SK-N-SH (cell line): ENCODE measurements around the gene HNRNPUL1. TPM values are rescaled to one million over a fixed set of nuclear protein-coding genes. Genes with fewer than 3 reads are reported as not detected.

ENCODE experiments used
- CTCF ChIA-PET: fragments of 300-600, 350-600 bp; formaldehyde crosslinking; extraction: SDS; loops from one replicate; lab custom pipeline; 2021; lab: Yijun Ruan, JAX
- POLR2A ChIA-PET: fragments of 350-600 bp; sonication (Branson Sonifier 250); formaldehyde crosslinking; extraction: SDS; loops from one replicate; lab custom pipeline; 2020; ENCODE audit warnings: antibody characterized with exemption, inconsistent platforms; lab: Yijun Ruan, JAX
- DNase-seq: peaks from one replicate; pipeline ENCODE4 v3.0.0; 2012
- H2AFZ ChIP-seq: fragments of 200-600 bp; sonication (generic); 2 replicates; pipeline ENCODE4 v1.8.1; 2016; ENCODE audit warnings: antibody characterized with exemption, mild to moderate bottlenecking, low read depth
- H3F3A ChIP-seq: fragments of 200-600 bp; sonication (generic); replicated peaks from 2 replicates; pipeline ENCODE3; 2016; ENCODE audit warnings: antibody characterized with exemption, mild to moderate bottlenecking; ENCODE audit not compliant: insufficient read depth
- H3K27ac ChIP-seq, 2 experiments: fragments of 200-500 bp in 1 of 2; fragments of 200-600 bp in 1 of 2; sonication (Bioruptor generic) in 1 of 2; sonication (generic), shearing (Covaris generic) in 1 of 2; 2 replicates each; pipeline versions ENCODE4 v1.5.1 to v1.6.1; 2014 to 2016; ENCODE audit warnings: low read depth in 2 of 2, inconsistent platforms in 1 of 2, low read length in 1 of 2, mild to moderate bottlenecking in 1 of 2, mixed read lengths in 1 of 2
- H3K27me3 ChIP-seq: fragments of 200-600 bp; sonication (generic), shearing (Covaris generic); 2 replicates; pipeline ENCODE4 v1.6.1; 2016; ENCODE audit warnings: mixed run types; ENCODE audit not compliant: insufficient read depth
- H3K36me3 ChIP-seq, 2 experiments: fragments of 200-500 bp in 1 of 2; fragments of 200-600 bp in 1 of 2; sonication (Bioruptor generic) in 1 of 2; sonication (generic) in 1 of 2; replicated peaks in 1 of 2; 2 replicates each; pipeline versions ENCODE3 to v1.5.1; 2014 to 2016; ENCODE audit warnings: low read length in 1 of 2, mild to moderate bottlenecking in 1 of 2; ENCODE audit not compliant: insufficient read depth in 2 of 2, control insufficient read depth in 1 of 2
- H3K4me1 ChIP-seq, 2 experiments: fragments of 200-500 bp in 1 of 2; fragments of 200-600 bp in 1 of 2; sonication (Bioruptor generic) in 1 of 2; sonication (generic), shearing (Covaris generic) in 1 of 2; 2 replicates each; pipeline versions ENCODE4 v1.5.1 to v1.6.1; 2014 to 2016; ENCODE audit warnings: low read depth in 1 of 2, low read length in 1 of 2, mixed run types in 1 of 2; ENCODE audit not compliant: insufficient read depth in 2 of 2, control insufficient read depth in 1 of 2
- H3K4me2 ChIP-seq: fragments of 200-600 bp; sonication (generic), shearing (Covaris generic); 2 replicates; pipeline ENCODE4 v1.6.1; 2017; ENCODE audit warnings: mixed run types
- H3K4me3 ChIP-seq, 2 experiments: fragments of 200-500 bp in 1 of 2; fragments of 200-600 bp in 1 of 2; sonication (Bioruptor generic) in 1 of 2; sonication (generic), shearing (Covaris generic) in 1 of 2; 2 replicates each; pipeline versions ENCODE4 v1.5.1 to v1.8.1; 2014 to 2016; ENCODE audit warnings: low read depth in 2 of 2, inconsistent platforms in 1 of 2, low read length in 1 of 2, mild to moderate bottlenecking in 1 of 2, mixed read lengths in 1 of 2, moderate library complexity in 1 of 2
- H3K79me2 ChIP-seq: fragments of 200-600 bp; sonication (generic); 2 replicates; pipeline ENCODE4 v1.8.1; 2017; ENCODE audit warnings: mild to moderate bottlenecking; ENCODE audit not compliant: insufficient read depth
- H3K9ac ChIP-seq: fragments of 200-600 bp; sonication (generic); 2 replicates; pipeline ENCODE4 v1.6.1; 2017; ENCODE audit warnings: mixed run types
- H3K9me2 ChIP-seq: fragments of 200-600 bp; sonication (generic); 2 replicates; pipeline ENCODE4 v1.6.1; 2017; ENCODE audit warnings: mixed run types
- H3K9me3 ChIP-seq: fragments of 200-600 bp; sonication (generic); 2 replicates; pipeline ENCODE4 v1.6.1; 2017; ENCODE audit warnings: mixed run types, mild to moderate bottlenecking, moderate library complexity
- H4K20me1 ChIP-seq: fragments of 200-600 bp; sonication (generic); 2 replicates; pipeline ENCODE4 v1.6.1; 2017; ENCODE audit warnings: mild to moderate bottlenecking, mixed run types; ENCODE audit not compliant: insufficient read depth
- ELF1 ChIP-seq: IDR thresholded peaks from 2 replicates; pipeline ENCODE4 v1.4.0; 2012
- EP300 ChIP-seq, 2 experiments: IDR thresholded peaks; 2 replicates each; pipeline versions ENCODE4 v1.4.0 to v1.6.1; 2012; ENCODE audit warnings: borderline replicate concordance in 1 of 2, low read depth in 1 of 2, low read length in 1 of 2
- FOSL2 ChIP-seq: IDR thresholded peaks from 2 replicates; pipeline ENCODE4 v1.4.0; 2012; ENCODE audit warnings: low read depth, mild to moderate bottlenecking, moderate library complexity, borderline replicate concordance
- GATA2 ChIP-seq: sonication (generic); formaldehyde crosslinking; IDR thresholded peaks from 2 replicates; pipeline ENCODE4 v1.5.0; 2020; ENCODE audit warnings: mild to moderate bottlenecking, missing genetic modification reagents
- JUND ChIP-seq: IDR thresholded peaks from 2 replicates; pipeline ENCODE4 v1.4.0; 2012
- MEF2A ChIP-seq: IDR thresholded peaks from 2 replicates; pipeline ENCODE4 v1.4.0; 2012; ENCODE audit warnings: low read depth, borderline replicate concordance
- MXI1 ChIP-seq: IDR thresholded peaks from 2 replicates; pipeline ENCODE4 v1.6.1; 2012; ENCODE audit warnings: mild to moderate bottlenecking, low read depth, low read length, improper control_type of control experiment
- NFIC ChIP-seq: IDR thresholded peaks from 2 replicates; pipeline ENCODE4 v1.4.0; 2012; ENCODE audit warnings: borderline replicate concordance
- NRF1 ChIP-seq: IDR thresholded peaks from 2 replicates; pipeline ENCODE4 v1.6.1; 2012; ENCODE audit warnings: low read depth, mild to moderate bottlenecking, low read length
- POLR2AphosphoS5 ChIP-seq: IDR thresholded peaks from 2 replicates; pipeline ENCODE4 v1.6.1; 2012; ENCODE audit warnings: low read depth, low read length
- RAD21 ChIP-seq: IDR thresholded peaks from 2 replicates; pipeline ENCODE4 v1.6.1; 2012; ENCODE audit warnings: mild to moderate bottlenecking, low read length
- RCOR1 ChIP-seq: fragments of 150-350 bp; IDR thresholded peaks from 2 replicates; pipeline ENCODE4 v1.6.1; 2017; ENCODE audit warnings: antibody characterized with exemption, low read length
- RFX5 ChIP-seq: IDR thresholded peaks from 2 replicates; pipeline ENCODE4 v1.6.1; 2012; ENCODE audit warnings: mild to moderate bottlenecking, improper control_type of control experiment, low read length
- SMC3 ChIP-seq: IDR thresholded peaks from 2 replicates; pipeline ENCODE4 v1.6.1; 2012; ENCODE audit warnings: low read depth, low read length, improper control_type of control experiment
- YY1 ChIP-seq: IDR thresholded peaks from 2 replicates; pipeline ENCODE4 v1.4.0; 2012; ENCODE audit warnings: low read depth, mild to moderate bottlenecking
- WGBS: methylation state at CpG from one replicate; pipeline ENCODE4 v1.1.6; 2017; ENCODE audit warnings: low lambda C conversion rate; 5-methylcytosine and 5-hydroxymethylcytosine counted together
- polyA plus RNA-seq, 3 experiments: library from polyadenylated mRNA; depleted of rRNA; stranded (reverse); fragments of >200 nt; gene quantifications; 2 replicates each; pipeline ENCODE4 v1.2.3, GENCODE V29; 2012
- TF ChIP-seq, protein P1 (sequence below): fragments of 200-600 bp; sonication (generic); IDR thresholded peaks from 2 replicates; pipeline ENCODE4 v1.6.1; 2017; ENCODE audit warnings: antibody characterized with exemption, mild to moderate bottlenecking, moderate library complexity
- TF ChIP-seq, protein P2 (sequence below): IDR thresholded peaks from 2 replicates; pipeline ENCODE4 v1.4.0; 2012; ENCODE audit warnings: low read depth, borderline replicate concordance
- TF ChIP-seq, protein P3 (sequence below): fragments of 150-350 bp; IDR thresholded peaks from 2 replicates; pipeline ENCODE4 v1.6.1; 2017; ENCODE audit warnings: antibody characterized with exemption, low read length, low read depth, borderline replicate concordance
- TF ChIP-seq, protein P4 (sequence below): IDR thresholded peaks from 2 replicates; pipeline ENCODE4 v1.6.1; 2012; ENCODE audit warnings: mild to moderate bottlenecking, low read depth, low read length, moderate library complexity
- TF ChIP-seq, protein P5 (sequence below): IDR thresholded peaks from 2 replicates; pipeline ENCODE4 v1.4.0; 2012; ENCODE audit warnings: low read depth, borderline replicate concordance

HNRNPUL1 gene
- polyA plus RNA-seq, 1 of the 3 experiments (the other 2 are of a cell fraction), result 41.5 TPM

DNA sequence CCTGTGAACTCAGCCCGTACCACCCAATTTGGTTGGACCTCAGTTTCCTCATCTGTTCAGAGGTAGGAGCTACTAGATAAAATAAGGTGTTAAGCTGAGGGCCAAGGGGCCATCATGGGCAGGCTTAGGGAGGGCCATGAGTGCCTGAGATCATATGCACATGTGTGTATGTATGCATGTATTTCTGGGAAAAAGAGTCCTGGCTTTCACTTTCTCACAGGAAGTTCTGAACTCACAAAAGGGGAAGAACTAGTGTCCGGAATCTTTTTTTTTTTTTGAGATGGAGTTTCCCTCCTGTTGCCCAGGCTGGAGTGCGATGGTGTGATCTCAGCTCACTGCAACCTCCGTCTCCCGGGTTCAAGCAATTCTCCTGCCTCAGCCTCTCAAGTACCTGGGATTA, 70.6 kb downstream of the HNRNPUL1 start:
- H3K79me2 ChIP-seq, result peaks cover 93% of the 10 kb centered on the region

DNA sequence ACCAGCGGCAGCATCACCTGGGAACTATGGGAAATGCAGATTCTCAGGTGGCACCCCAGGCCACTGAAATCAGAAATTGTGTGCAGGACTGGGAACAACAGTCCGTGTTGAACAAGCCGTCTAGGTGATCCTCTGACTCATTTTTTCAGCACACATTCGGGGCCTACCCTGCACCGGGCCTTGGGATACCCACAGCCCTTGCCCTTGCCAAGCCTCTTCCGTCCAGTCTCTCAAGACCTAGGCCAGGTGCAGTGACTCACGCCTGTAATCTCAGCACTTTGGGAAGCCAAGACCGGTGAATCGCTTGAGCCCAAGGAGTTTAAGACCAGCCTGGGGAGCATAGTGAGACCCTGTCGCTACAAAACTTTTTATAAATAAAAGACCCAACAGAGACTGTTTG, 71.3 kb downstream of the HNRNPUL1 start:
- peaks cover 72% of the 10 kb centered on the region for H4K20me1 ChIP-seq
- H2AFZ ChIP-seq, result no peak overlapping the region
- WGBS, result 92% methylated on average over 10 of the region's 10 CpGs
- no peak overlapping the region for H3K4me3 ChIP-seq
- no peak overlapping the region for H3K9ac ChIP-seq
- H3K36me3 ChIP-seq, result peaks cover 6 to 71% of the 10 kb centered on the region in 2 experiments
- no peak for DNase-seq
- H3K27ac ChIP-seq, result no peak overlapping the region
- H3K79me2 ChIP-seq, result peaks cover 93% of the 10 kb centered on the region
- no peaks in the 10 kb centered on the region for H3K9me2 ChIP-seq
- no peak overlapping the region for H3K4me2 ChIP-seq
- no peaks in the 10 kb centered on the region for H3K9me3 ChIP-seq
- no peaks in the 10 kb centered on the region for H3K27me3 ChIP-seq
- H3F3A ChIP-seq, result peaks cover 34% of the 10 kb centered on the region
- no peaks in the 10 kb centered on the region; a peak in 1 of 4 replicates for H3K4me1 ChIP-seq
- POLR2A ChIA-PET, result no interaction called here
- CTCF ChIA-PET, result interaction anchor here (0.7 to 1.8 kb wide), 3 partner anchors 13 to 966 kb away, joined by 3 to 7 read pairs (median 6); no protein-coding TSS in a partner anchor
- TF ChIP-seq, protein P1, sequence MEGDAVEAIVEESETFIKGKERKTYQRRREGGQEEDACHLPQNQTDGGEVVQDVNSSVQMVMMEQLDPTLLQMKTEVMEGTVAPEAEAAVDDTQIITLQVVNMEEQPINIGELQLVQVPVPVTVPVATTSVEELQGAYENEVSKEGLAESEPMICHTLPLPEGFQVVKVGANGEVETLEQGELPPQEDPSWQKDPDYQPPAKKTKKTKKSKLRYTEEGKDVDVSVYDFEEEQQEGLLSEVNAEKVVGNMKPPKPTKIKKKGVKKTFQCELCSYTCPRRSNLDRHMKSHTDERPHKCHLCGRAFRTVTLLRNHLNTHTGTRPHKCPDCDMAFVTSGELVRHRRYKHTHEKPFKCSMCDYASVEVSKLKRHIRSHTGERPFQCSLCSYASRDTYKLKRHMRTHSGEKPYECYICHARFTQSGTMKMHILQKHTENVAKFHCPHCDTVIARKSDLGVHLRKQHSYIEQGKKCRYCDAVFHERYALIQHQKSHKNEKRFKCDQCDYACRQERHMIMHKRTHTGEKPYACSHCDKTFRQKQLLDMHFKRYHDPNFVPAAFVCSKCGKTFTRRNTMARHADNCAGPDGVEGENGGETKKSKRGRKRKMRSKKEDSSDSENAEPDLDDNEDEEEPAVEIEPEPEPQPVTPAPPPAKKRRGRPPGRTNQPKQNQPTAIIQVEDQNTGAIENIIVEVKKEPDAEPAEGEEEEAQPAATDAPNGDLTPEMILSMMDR, result no peak
- no peak for TF ChIP-seq RAD21
- TF ChIP-seq MXI1, result no peak
- TF ChIP-seq, protein P2, sequence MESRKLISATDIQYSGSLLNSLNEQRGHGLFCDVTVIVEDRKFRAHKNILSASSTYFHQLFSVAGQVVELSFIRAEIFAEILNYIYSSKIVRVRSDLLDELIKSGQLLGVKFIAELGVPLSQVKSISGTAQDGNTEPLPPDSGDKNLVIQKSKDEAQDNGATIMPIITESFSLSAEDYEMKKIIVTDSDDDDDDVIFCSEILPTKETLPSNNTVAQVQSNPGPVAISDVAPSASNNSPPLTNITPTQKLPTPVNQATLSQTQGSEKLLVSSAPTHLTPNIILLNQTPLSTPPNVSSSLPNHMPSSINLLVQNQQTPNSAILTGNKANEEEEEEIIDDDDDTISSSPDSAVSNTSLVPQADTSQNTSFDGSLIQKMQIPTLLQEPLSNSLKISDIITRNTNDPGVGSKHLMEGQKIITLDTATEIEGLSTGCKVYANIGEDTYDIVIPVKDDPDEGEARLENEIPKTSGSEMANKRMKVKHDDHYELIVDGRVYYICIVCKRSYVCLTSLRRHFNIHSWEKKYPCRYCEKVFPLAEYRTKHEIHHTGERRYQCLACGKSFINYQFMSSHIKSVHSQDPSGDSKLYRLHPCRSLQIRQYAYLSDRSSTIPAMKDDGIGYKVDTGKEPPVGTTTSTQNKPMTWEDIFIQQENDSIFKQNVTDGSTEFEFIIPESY, result no peak
- no peak for TF ChIP-seq FOSL2
- no peak for TF ChIP-seq RFX5
- TF ChIP-seq ELF1, result no peak
- no peak for TF ChIP-seq NFIC
- no peak for TF ChIP-seq YY1
- TF ChIP-seq GATA2, result no peak

More for the DNA sequence above, 70.6 kb downstream of the HNRNPUL1 start:
- 88% methylated on average over 5 of the region's 5 CpGs for WGBS
- peaks cover 37% of the 10 kb centered on the region for H3F3A ChIP-seq
- H3K36me3 ChIP-seq, result peaks cover 6 to 77% of the 10 kb centered on the region in 2 experiments
- peaks cover 65% of the 10 kb centered on the region for H4K20me1 ChIP-seq
- DNase-seq, result no peak
- H3K4me1 ChIP-seq, result no peaks in the 10 kb centered on the region; a peak in 1 of 4 replicates
- CTCF ChIA-PET, result interaction anchor here (0.7 kb wide), 1 partner anchor 965 kb away, joined by 3 read pairs; no protein-coding TSS in a partner anchor
- no peak overlapping the region for H3K27ac ChIP-seq
- no peaks in the 10 kb centered on the region for H3K9me3 ChIP-seq
- no peaks in the 10 kb centered on the region for H3K27me3 ChIP-seq
- H2AFZ ChIP-seq, result no peak overlapping the region
- no peaks in the 10 kb centered on the region for H3K9me2 ChIP-seq
- POLR2A ChIA-PET, result no interaction called here
- no peak for TF ChIP-seq JUND
- no peak for TF ChIP-seq NRF1
- no peak for TF ChIP-seq POLR2AphosphoS5
- TF ChIP-seq RCOR1, result no peak
- no peak for TF ChIP-seq SMC3
- TF ChIP-seq, protein P3, sequence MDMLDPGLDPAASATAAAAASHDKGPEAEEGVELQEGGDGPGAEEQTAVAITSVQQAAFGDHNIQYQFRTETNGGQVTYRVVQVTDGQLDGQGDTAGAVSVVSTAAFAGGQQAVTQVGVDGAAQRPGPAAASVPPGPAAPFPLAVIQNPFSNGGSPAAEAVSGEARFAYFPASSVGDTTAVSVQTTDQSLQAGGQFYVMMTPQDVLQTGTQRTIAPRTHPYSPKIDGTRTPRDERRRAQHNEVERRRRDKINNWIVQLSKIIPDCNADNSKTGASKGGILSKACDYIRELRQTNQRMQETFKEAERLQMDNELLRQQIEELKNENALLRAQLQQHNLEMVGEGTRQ, result no peak
- no peak for TF ChIP-seq MEF2A
- TF ChIP-seq, protein P4, sequence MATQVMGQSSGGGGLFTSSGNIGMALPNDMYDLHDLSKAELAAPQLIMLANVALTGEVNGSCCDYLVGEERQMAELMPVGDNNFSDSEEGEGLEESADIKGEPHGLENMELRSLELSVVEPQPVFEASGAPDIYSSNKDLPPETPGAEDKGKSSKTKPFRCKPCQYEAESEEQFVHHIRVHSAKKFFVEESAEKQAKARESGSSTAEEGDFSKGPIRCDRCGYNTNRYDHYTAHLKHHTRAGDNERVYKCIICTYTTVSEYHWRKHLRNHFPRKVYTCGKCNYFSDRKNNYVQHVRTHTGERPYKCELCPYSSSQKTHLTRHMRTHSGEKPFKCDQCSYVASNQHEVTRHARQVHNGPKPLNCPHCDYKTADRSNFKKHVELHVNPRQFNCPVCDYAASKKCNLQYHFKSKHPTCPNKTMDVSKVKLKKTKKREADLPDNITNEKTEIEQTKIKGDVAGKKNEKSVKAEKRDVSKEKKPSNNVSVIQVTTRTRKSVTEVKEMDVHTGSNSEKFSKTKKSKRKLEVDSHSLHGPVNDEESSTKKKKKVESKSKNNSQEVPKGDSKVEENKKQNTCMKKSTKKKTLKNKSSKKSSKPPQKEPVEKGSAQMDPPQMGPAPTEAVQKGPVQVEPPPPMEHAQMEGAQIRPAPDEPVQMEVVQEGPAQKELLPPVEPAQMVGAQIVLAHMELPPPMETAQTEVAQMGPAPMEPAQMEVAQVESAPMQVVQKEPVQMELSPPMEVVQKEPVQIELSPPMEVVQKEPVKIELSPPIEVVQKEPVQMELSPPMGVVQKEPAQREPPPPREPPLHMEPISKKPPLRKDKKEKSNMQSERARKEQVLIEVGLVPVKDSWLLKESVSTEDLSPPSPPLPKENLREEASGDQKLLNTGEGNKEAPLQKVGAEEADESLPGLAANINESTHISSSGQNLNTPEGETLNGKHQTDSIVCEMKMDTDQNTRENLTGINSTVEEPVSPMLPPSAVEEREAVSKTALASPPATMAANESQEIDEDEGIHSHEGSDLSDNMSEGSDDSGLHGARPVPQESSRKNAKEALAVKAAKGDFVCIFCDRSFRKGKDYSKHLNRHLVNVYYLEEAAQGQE, result no peak
- TF ChIP-seq, protein P5, sequence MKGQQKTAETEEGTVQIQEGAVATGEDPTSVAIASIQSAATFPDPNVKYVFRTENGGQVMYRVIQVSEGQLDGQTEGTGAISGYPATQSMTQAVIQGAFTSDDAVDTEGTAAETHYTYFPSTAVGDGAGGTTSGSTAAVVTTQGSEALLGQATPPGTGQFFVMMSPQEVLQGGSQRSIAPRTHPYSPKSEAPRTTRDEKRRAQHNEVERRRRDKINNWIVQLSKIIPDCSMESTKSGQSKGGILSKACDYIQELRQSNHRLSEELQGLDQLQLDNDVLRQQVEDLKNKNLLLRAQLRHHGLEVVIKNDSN, result no peak
- no peak for TF ChIP-seq EP300 (IDR thresholded peaks at IDR 0.05; ENCODE audit: borderline replicate concordance in 1 of 2, low read depth in 1 of 2, low read length in 1 of 2)
- no peak overlapping the region for H3K9ac ChIP-seq
- no peak overlapping the region for H3K4me2 ChIP-seq
- H3K4me3 ChIP-seq, result no peak overlapping the region
